ENCODE data around the gene IL31RA.
"Not testable (repeated sequence)": the region's sequence is repeated elsewhere in the genome, so short reads cannot be mapped to it uniquely, and the experiment has no call there.

The IL31RA gene

DNA sequence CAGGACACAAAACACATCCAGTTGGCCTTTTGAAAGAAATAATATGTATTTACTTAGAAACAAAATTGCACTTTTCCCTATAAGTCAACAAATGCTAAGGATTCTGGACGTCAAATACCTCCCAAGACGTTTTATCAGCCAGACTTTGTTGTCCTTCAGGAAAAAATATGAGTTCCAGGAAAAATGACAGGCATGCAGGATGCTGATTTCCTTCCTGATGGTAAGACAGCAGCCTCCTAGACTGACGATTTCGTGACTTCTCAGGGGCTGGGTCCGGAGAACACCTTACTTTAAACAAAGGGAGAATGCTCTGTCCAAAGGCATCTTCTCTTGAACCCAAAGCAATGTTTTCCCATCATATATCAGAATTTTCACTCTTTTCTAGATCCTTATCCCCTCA is 74.6 kb downstream of the IL31RA start:
- peak; percentile 56 for DNase-seq (ENCODE audit: low spot score)

DNA sequence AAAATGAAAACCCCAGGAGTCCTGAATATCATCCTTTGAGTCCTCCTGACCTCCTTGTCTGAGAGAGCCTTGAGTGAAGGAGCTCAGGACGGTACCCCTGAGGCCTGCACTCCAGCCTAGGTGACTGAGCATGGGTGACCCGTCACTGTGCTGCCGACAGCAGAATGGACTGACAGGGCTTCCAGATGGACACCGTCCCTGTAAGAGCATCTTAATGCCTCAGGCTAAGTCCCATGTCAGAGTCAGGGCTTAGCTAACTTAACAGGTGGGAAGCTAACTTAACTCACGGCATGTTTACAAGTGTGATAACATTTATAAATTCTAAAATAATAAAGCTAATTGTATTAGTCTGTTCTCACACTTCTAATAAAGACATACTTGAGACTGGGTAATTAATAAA is 75.3 kb downstream of the IL31RA start:
- no peak for DNase-seq (ENCODE audit: low spot score)

GRCh38 chr5:55927861-55928655 is 76.9 kb downstream of the IL31RA start:
- DNase-seq (ENCODE audit: low spot score): no peak

GRCh38 chr5:55929020-55929799 is 78.1 kb downstream of the IL31RA start:
- no peak for DNase-seq (ENCODE audit: low spot score)

DNA sequence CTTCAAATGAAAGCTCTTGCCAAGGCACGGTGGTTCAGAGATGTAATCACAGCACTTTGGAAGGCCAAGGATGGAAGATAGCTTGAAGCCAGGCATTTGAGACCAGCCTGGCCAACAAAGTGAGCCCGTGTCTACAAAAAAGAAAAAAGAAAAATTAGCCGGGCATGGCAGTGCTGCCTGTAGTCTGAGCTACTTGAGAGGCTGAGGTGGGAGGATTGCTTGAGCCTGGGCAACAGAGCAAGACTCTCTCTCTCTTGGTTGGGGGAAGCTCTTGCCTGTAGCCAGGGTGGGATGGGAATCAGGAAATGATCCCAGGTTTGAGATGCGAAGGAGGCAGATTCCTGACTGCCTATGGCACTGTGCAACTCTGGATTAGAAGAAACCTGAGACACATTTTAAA is 81.5 kb downstream of the IL31RA start:
- no peak for DNase-seq (ENCODE audit: low spot score)

DNA sequence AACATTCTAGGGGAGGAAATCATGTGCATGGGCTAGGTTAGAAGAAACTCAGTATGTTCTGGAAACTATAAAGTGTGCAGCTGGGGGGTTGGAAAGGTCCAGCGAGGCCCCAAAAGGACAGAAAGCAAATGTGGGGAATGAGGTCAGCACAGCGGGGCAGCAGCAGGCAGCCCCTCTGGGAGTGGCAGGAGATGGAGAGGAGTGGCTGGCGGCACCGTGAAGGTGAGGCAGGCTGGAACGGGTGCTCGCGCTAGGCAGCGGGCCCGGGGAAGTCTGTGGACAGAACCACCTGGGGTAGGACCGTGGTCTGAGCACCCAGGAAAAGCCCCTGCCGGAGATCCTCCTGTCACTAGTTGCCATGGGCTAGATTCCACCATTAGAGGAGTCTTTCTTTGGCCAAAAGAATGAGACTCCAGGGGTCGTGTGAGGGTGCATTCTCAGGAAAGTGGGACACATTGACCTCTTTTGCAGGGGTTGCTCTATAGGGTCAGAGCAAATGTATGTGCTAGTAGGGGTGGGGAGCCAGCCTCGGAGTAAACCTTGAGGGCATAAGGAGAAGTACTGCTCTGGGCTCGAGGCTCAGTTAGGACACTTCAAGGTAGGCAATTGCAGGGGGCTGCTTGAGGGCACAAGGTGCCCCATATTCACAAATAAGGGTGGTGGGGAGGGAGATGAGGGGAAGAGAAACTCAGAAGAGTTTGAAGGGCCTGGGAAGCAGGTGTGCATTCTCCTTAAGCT is 82.4 kb downstream of the IL31RA start:
- DNase-seq (ENCODE audit: low spot score): no peak

DNA sequence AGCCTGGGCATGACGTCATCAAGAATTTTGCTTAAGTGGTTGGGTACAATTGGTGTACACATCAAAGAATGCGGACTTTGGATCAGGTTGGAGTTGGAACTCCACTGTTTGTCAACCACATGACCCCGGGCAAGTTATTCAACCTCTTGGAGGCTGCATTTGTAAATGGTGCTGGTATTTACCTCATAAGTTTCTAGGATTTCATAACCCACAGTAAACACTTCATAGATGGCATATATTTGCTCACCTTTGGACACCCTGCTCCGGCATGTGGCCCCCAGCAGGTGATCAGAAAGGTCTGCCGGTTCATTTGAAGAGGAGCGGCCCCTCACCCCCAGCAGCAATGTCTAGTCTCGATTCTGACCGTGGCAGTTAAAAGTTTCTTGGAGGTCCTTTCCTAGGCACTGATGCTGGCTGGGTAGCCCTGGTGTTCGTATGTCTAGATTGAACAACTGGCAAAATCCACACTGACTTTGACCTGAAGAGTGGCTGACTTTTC is 83.0 kb downstream of the IL31RA start:
- no peak for DNase-seq (ENCODE audit: low spot score)

DNA sequence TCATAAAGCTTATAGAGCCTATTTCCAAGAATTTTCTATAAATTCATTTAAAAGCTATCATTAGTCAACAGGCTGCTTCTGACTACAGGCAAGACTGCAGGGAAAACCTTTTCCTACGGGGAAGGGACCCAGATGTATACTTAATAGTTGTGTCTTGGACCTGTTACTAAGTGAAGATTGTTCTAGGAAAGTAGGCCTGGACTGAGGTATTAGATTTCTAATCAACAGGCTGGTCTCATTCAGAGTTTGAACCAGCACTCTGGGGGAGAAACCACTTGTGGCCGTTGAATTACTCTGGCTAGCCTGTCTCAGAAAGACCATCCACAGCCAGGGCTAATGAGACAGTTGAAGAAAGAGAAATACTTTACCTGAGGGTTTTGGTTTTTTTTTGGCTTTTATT is 83.6 kb downstream of the IL31RA start:
- no peak for DNase-seq (ENCODE audit: low spot score)

- DNase-seq (ENCODE audit: low spot score): no peak
These were observed 84.2 kb downstream of the IL31RA start for GRCh38 chr5:55935371-55935770.

DNA sequence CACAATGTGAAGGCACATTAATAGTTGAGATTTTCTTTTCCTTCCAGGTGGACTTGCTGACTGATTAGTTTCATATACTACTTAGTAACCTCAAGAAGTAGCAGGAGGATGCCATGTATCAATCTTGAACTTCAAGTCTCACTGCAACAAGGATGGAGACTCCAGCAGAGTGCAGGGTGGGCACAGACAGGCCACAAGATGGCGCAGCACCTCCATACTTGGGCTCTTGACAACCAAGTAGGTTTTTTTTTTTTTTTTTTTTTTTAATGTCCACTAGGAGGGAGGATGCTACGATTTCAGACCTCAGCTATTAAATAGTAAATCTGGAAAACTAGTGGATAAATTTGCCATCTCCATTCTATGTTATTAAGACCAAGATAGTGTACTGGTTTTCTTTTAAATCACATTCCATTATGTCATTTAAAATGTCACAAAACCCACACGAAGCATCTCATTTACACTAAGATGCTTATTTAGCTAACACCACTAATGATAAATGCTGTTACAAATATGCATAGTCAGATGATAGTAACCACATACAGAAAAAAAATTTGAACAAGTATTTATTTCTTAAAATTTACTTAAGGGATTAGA is 85.0 kb downstream of the IL31RA start:
- DNase-seq (ENCODE audit: low spot score): peak; percentile 67

- DNase-seq (ENCODE audit: low spot score): not testable (repeated sequence)
These were observed 86.4 kb downstream of the IL31RA start for GRCh38 chr5:55937598-55937997.

DNA sequence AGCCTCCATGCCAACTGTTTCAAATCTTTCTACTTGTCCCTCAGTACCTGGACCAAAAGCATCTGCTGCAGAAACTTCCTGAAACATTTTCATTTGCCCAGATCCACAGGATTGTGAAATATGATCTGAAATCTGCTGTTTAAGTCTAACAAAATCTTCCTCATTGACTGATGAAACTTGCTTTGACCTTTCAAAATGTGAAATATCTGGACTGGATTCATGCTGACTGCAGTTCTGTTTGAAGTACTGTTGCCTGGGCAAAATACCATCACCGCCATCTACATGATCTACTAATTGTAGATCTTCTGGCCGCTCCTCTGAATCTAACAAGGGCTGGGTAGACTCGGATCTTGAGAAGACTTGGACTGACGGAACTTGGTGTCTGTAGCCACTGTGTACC is 90.0 kb downstream of the IL31RA start:
- DNase-seq (ENCODE audit: low spot score): not testable (repeated sequence)

- DNase-seq (ENCODE audit: low spot score): no peak
These were observed 108.1 kb downstream of the IL31RA start for GRCh38 chr5:55959208-55959607.

DNA sequence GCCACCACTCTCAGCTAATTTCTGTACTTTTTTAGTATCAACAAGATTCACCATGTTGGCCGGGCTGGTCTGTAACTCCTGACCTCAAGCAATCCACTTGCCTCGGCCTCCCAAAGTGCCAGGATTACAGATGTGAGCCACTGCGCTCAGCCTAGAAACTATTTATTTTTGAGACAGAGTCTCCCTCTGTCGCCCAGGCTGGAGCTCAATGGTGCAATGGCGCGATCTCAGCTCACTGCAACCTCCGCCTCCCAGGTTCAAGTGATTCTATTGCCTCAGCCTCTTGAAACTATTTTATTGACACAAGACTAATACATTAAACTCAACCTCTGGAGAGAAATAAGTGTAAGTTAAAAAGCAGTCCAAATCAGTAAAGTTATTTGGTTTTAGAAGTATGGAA is 109.6 kb downstream of the IL31RA start:
- DNase-seq (ENCODE audit: low spot score): no peak

- DNase-seq (ENCODE audit: low spot score): no peak
These were observed 114.4 kb downstream of the IL31RA start for GRCh38 chr5:55965525-55965924.

DNA sequence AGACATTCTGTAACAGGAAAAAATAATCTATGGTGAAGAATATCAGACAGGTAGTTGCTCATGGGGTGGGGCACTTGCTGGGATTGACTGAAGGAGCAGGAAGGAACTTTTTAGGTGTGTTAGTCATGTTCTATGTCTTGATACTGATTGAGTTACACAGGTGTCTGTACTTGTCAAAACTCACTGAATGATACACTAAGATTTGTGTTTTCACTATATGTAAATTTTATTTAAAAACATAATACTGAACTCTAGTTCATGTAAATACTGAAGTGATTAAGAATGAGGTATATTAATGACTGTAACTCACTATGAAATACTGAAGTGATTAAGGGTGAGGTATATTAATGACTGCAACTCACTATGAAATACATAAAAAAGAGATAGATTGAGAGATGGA is 115.1 kb downstream of the IL31RA start:
- DNase-seq (ENCODE audit: low spot score): no peak

DNA sequence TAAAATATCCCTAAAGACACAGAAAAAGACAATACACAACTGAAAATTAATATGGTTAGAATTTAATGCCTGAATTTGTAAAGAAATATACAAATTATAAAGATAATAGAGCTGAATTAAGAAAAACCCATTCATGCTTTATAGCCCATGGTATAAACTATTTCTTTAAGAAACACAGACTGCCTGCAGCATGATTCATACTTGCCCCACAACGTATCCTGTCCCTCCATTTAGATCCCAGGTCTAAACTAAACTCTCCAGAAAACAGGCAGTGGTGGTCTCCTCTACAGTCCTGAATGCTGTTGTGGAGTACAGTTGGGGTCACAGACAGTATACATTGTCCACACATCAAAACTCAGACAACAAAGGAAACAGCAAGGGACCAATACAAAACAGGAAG is 118.8 kb downstream of the IL31RA start:
- DNase-seq (ENCODE audit: low spot score): peak; percentile 34
